Activated CD4-positive, alpha-beta memory T cell treated with anti-CD3 and anti-CD28 coated beads, Interleukin-2, amount 10 ng/mL, durations not matched to agents 7 days and 5 days (primary cell): ENCODE results near the gene COP1. TPM values are rescaled to one million over a fixed set of nuclear protein-coding genes. Genes with fewer than 3 reads are reported as not detected.
"Not testable (repeated sequence)": the region's sequence is repeated elsewhere in the genome, so short reads cannot be mapped to it uniquely, and the experiment has no call there.

Experiments used
- CTCF ChIA-PET: fragments of 350-600 bp; sonication (Branson Sonifier 250); formaldehyde crosslinking; loops from one replicate; lab custom pipeline; 2021; ENCODE audit warnings: antibody characterized with exemption, inconsistent platforms; lab: Charles Lee
- POLR2A ChIA-PET: fragments of 350-600 bp; sonication (Branson Sonifier 250); formaldehyde crosslinking; loops from one replicate; lab custom pipeline; 2021; ENCODE audit warnings: antibody characterized with exemption; lab: Charles Lee
- DNase-seq: peaks from one replicate; pipeline ENCODE4 v3.0.0-alpha.2; 2020
- H3K27ac Mint-ChIP-seq: one replicate; pipeline ENCODE4 v1.8.0; 2021; ENCODE audit warnings: mild to moderate bottlenecking, mixed read lengths
- H3K27me3 Mint-ChIP-seq: one replicate; pipeline ENCODE4 v1.8.0; 2021; ENCODE audit warnings: mixed read lengths
- H3K36me3 Mint-ChIP-seq: one replicate; pipeline ENCODE4 v1.8.0; 2021; ENCODE audit warnings: low read depth, mixed read lengths
- H3K4me1 Mint-ChIP-seq: one replicate; pipeline ENCODE4 v1.8.0; 2021; ENCODE audit warnings: mixed read lengths
- H3K4me3 Mint-ChIP-seq: one replicate; pipeline ENCODE4 v1.8.0; 2021; ENCODE audit warnings: mild to moderate bottlenecking, mixed read lengths
- H3K9me3 Mint-ChIP-seq: one replicate; pipeline ENCODE4 v1.8.0; 2021; ENCODE audit warnings: mixed read lengths
- total RNA-seq, 2 experiments: library from RNA; stranded (reverse); gene quantifications; one replicate each; pipeline ENCODE4 v1.2.3, GENCODE V29; 2021

The COP1 gene
- total RNA-seq, 2 experiments from 2014 or later = 38.8 to 41.4 TPM

GRCh38 chr1:175992202-175992601, 214.9 kb downstream of the COP1 start:
- H3K27ac Mint-ChIP-seq, POLR2A ChIA-PET, H3K9me3 Mint-ChIP-seq, CTCF ChIA-PET, H3K4me1 Mint-ChIP-seq, DNase-seq, H3K27me3 Mint-ChIP-seq, H3K4me3 Mint-ChIP-seq: not testable (repeated sequence)
- H3K36me3 Mint-ChIP-seq = peaks cover 35% of the 10 kb centered on the region

- DNase-seq = no peak
- peaks cover 23% of the 10 kb centered on the region for H3K9me3 Mint-ChIP-seq
- H3K36me3 Mint-ChIP-seq = peaks cover 71% of the 10 kb centered on the region
- POLR2A ChIA-PET = no interaction called here
- H3K4me3 Mint-ChIP-seq = no peak overlapping the region
- H3K4me1 Mint-ChIP-seq = no peaks in the 10 kb centered on the region
- no peak overlapping the region for H3K27ac Mint-ChIP-seq
- CTCF ChIA-PET = no interaction called here
- no peaks in the 10 kb centered on the region for H3K27me3 Mint-ChIP-seq
These were observed 222.3 kb downstream of the COP1 start for GRCh38 chr1:175984813-175985212.

GRCh38 chr1:175984057-175984812, 222.9 kb downstream of the COP1 start:
- DNase-seq = no peak
- peaks cover 69% of the 10 kb centered on the region for H3K36me3 Mint-ChIP-seq
- POLR2A ChIA-PET = no interaction called here
- H3K4me3 Mint-ChIP-seq = no peak overlapping the region
- no peaks in the 10 kb centered on the region for H3K4me1 Mint-ChIP-seq
- no peaks in the 10 kb centered on the region for H3K27me3 Mint-ChIP-seq
- CTCF ChIA-PET = no interaction called here
- peaks cover 23% of the 10 kb centered on the region for H3K9me3 Mint-ChIP-seq
- no peak overlapping the region for H3K27ac Mint-ChIP-seq

GRCh38 chr1:175983363-175983762, 223.7 kb downstream of the COP1 start:
- H3K27me3 Mint-ChIP-seq, H3K27ac Mint-ChIP-seq, POLR2A ChIA-PET, DNase-seq, H3K4me1 Mint-ChIP-seq, H3K4me3 Mint-ChIP-seq, CTCF ChIA-PET: not testable (repeated sequence)
- H3K9me3 Mint-ChIP-seq = peaks cover 23% of the 10 kb centered on the region
- H3K36me3 Mint-ChIP-seq = peaks cover 65% of the 10 kb centered on the region

GRCh38 chr1:175981128-175981527, 226.0 kb downstream of the COP1 start:
- Mint-ChIP-seq H3K27ac (no peak overlapping the region), H3K9me3 (peaks cover 23% of the 10 kb centered on the region), H3K4me3 (no peak overlapping the region), H3K4me1 (no peaks in the 10 kb centered on the region), H3K36me3 (peaks cover 49% of the 10 kb centered on the region), H3K27me3 (no peaks in the 10 kb centered on the region)
- ChIA-PET POLR2A (no interaction called here), CTCF (no interaction called here)
- DNase-seq = no peak

GRCh38 chr1:175978926-175979325, 228.2 kb downstream of the COP1 start:
- Mint-ChIP-seq H3K9me3 (peaks cover 19% of the 10 kb centered on the region), H3K27me3 (no peaks in the 10 kb centered on the region), H3K36me3 (peaks cover 32% of the 10 kb centered on the region), H3K4me1 (no peaks in the 10 kb centered on the region), H3K27ac (no peak overlapping the region), H3K4me3 (no peak overlapping the region)
- CTCF ChIA-PET = no interaction called here
- no peak for DNase-seq
- POLR2A ChIA-PET = no interaction called here

GRCh38 chr1:175978476-175978875, 228.6 kb downstream of the COP1 start:
- Mint-ChIP-seq H3K36me3 (peaks cover 27% of the 10 kb centered on the region), H3K27ac (no peak overlapping the region), H3K9me3 (peaks cover 14% of the 10 kb centered on the region), H3K27me3 (no peaks in the 10 kb centered on the region), H3K4me1 (no peaks in the 10 kb centered on the region), H3K4me3 (no peak overlapping the region)
- ChIA-PET CTCF (no interaction called here), POLR2A (no interaction called here)
- no peak for DNase-seq

- no peaks in the 10 kb centered on the region for H3K27me3 Mint-ChIP-seq
- peaks cover 15% of the 10 kb centered on the region for H3K36me3 Mint-ChIP-seq
- CTCF ChIA-PET = no interaction called here
- H3K4me3 Mint-ChIP-seq = no peak overlapping the region
- DNase-seq = no peak
- peaks cover 4% of the 10 kb centered on the region for H3K9me3 Mint-ChIP-seq
- H3K27ac Mint-ChIP-seq = no peak overlapping the region
- H3K4me1 Mint-ChIP-seq = no peaks in the 10 kb centered on the region
- POLR2A ChIA-PET = no interaction called here
These were observed 230.0 kb downstream of the COP1 start for GRCh38 chr1:175976865-175977642.

- H3K9me3 Mint-ChIP-seq = no peaks in the 10 kb centered on the region
- H3K4me3 Mint-ChIP-seq = no peak overlapping the region
- H3K36me3 Mint-ChIP-seq = peaks cover 14% of the 10 kb centered on the region
- ChIA-PET CTCF (no interaction called here), POLR2A (no interaction called here)
- H3K27ac Mint-ChIP-seq = no peak overlapping the region
- H3K27me3 Mint-ChIP-seq = no peaks in the 10 kb centered on the region
- H3K4me1 Mint-ChIP-seq = no peaks in the 10 kb centered on the region
- no peak for DNase-seq
These were observed 237.9 kb downstream of the COP1 start for GRCh38 chr1:175969231-175969630.

- no peaks in the 10 kb centered on the region for H3K9me3 Mint-ChIP-seq
- CTCF ChIA-PET = no interaction called here
- H3K27ac Mint-ChIP-seq = no peak overlapping the region
- DNase-seq = no peak
- H3K27me3 Mint-ChIP-seq = no peaks in the 10 kb centered on the region
- no peak overlapping the region for H3K4me3 Mint-ChIP-seq
- H3K4me1 Mint-ChIP-seq = no peaks in the 10 kb centered on the region
- peaks cover 14% of the 10 kb centered on the region for H3K36me3 Mint-ChIP-seq
- POLR2A ChIA-PET = no interaction called here
These were observed 238.5 kb downstream of the COP1 start for GRCh38 chr1:175968486-175969172.

- H3K27ac Mint-ChIP-seq = no peak overlapping the region
- CTCF ChIA-PET = no interaction called here
- H3K36me3 Mint-ChIP-seq = peaks cover 13% of the 10 kb centered on the region
- no peak overlapping the region for H3K4me3 Mint-ChIP-seq
- no peaks in the 10 kb centered on the region for H3K9me3 Mint-ChIP-seq
- H3K4me1 Mint-ChIP-seq = no peaks in the 10 kb centered on the region
- POLR2A ChIA-PET = no interaction called here
- H3K27me3 Mint-ChIP-seq = no peaks in the 10 kb centered on the region
- no peak for DNase-seq
These were observed 243.3 kb downstream of the COP1 start for GRCh38 chr1:175963740-175964139.

- H3K4me3 Mint-ChIP-seq = no peak overlapping the region
- H3K36me3 Mint-ChIP-seq = peaks cover 16% of the 10 kb centered on the region
- CTCF ChIA-PET = no interaction called here
These were observed 246.9 kb downstream of the COP1 start for GRCh38 chr1:175960169-175960568.

GRCh38 chr1:175951627-175952026, 255.5 kb downstream of the COP1 start:
- no peaks in the 10 kb centered on the region for H3K27me3 Mint-ChIP-seq
- POLR2A ChIA-PET = no interaction called here

More at GRCh38 chr1:175960169-175960568, 246.9 kb downstream of the COP1 start:
- no peak for DNase-seq
- no peaks in the 10 kb centered on the region for H3K4me1 Mint-ChIP-seq
- POLR2A ChIA-PET = no interaction called here
- H3K27me3 Mint-ChIP-seq = no peaks in the 10 kb centered on the region
- H3K27ac Mint-ChIP-seq = no peak overlapping the region
- no peaks in the 10 kb centered on the region for H3K9me3 Mint-ChIP-seq

More at GRCh38 chr1:175951627-175952026, 255.5 kb downstream of the COP1 start:
- CTCF ChIA-PET = no interaction called here
- Mint-ChIP-seq H3K27ac (no peak overlapping the region), H3K9me3 (peaks cover 6% of the 10 kb centered on the region), H3K36me3 (peaks cover 40% of the 10 kb centered on the region), H3K4me1 (no peaks in the 10 kb centered on the region), H3K4me3 (no peak overlapping the region)
- no peak for DNase-seq
